ENCODE data around the gene TUSC2.

DNA sequence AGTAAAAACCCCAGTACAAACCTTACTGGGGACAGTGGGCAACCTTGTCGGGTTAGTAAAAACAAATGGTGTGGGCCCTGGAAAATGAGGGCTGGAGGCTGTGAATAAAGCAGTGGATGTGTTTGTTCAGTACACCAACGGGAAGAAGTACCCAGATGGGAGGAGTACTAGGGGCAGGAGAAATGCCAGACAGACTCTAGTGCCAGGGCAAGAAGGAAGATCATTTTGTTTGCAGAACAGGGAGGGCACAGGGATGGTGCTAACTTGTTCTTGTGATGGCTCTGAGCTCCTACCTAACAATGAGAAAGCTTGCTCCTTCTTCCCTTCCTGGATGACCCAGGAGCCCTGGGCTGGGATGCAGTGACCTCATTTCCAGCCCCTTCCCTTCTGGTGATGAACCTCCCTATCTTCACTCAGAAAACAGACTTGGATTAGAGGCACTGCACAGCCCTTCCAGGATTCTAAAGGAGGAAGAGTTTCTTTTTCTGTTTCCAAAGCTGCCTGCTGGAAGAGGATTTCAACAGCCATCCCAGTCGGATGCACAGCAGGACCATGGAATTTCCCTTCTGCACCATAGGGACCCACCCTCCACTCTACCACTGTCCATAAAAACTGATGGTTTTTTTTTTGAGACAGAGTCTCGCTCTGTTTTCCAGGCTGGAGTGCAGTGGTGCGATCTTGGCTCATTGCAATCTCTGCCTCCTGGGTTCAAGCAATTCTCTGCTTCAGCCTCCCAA lies 6.5 kb upstream of the TUSC2 start:
- TF ChIP-seq CTCF (IDR thresholded peaks at IDR 0.05; ENCODE audit: insufficient read depth, low read depth, low read length) = no peak
- TF ChIP-seq EZH2 (IDR thresholded peaks at IDR 0.05; ENCODE audit: insufficient read depth, low read length) = no peak
